ENCODE measurements around the gene EPX. TPM values are rescaled to one million over a fixed set of nuclear protein-coding genes. Genes with fewer than 3 reads are reported as not detected.

EPX gene
- total and polyA plus RNA-seq, 2 donors from 2014 or later: 0.19 TPM; not detected in 1

DNA sequence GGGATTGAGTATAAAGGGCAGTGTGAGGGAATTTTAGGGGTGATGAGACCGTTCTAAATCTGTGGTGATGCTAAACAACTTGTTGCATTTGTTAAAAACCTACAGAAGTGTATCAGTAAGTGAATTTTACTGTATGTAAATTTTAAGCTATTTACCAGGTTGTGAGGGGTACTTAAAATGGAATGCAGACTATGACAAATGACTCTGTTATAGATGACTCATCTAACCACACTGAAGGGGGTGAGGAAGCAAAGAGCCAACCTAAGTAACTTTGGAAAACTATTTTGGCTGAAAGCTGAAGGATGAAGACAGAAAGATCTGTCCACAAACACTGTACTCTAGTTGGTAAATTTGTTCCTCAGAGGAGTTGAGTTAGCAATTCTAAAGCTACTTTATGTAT is 31.8 kb downstream of the EPX start:
- no peak overlapping the region for H3K27ac ChIP-seq (ENCODE audit: low read depth in 2 of 2, low read length in 2 of 2)
- H3K27me3 ChIP-seq (ENCODE audit: control insufficient read depth, insufficient read depth, low read length): no peaks in the 10 kb centered on the region
- intact Hi-C loops (cut with DNase I): no loop called here
- H3K9ac ChIP-seq (ENCODE audit: low read length in 3 of 3): no peak overlapping the region
- FAIRE-seq: no peak
- no peaks in the 10 kb centered on the region for H3K9me3 ChIP-seq (ENCODE audit: control insufficient read depth in 2 of 3, insufficient read depth in 1 of 3, low read length in 3 of 3)
- H3K4me1 ChIP-seq (ENCODE audit: control insufficient read depth in 2 of 3, insufficient read depth in 2 of 3, low read depth in 1 of 3, low read length in 3 of 3): peaks cover 0 to 3% (median 0%) of the 10 kb centered on the region in 3 donors
- no peak overlapping the region for H3K4me3 ChIP-seq (ENCODE audit: low read length in 3 of 3)
- TF ChIP-seq, protein P1, sequence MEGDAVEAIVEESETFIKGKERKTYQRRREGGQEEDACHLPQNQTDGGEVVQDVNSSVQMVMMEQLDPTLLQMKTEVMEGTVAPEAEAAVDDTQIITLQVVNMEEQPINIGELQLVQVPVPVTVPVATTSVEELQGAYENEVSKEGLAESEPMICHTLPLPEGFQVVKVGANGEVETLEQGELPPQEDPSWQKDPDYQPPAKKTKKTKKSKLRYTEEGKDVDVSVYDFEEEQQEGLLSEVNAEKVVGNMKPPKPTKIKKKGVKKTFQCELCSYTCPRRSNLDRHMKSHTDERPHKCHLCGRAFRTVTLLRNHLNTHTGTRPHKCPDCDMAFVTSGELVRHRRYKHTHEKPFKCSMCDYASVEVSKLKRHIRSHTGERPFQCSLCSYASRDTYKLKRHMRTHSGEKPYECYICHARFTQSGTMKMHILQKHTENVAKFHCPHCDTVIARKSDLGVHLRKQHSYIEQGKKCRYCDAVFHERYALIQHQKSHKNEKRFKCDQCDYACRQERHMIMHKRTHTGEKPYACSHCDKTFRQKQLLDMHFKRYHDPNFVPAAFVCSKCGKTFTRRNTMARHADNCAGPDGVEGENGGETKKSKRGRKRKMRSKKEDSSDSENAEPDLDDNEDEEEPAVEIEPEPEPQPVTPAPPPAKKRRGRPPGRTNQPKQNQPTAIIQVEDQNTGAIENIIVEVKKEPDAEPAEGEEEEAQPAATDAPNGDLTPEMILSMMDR (IDR thresholded peaks at IDR 0.05; ENCODE audit: borderline replicate concordance, extremely low read depth, insufficient read depth): no peak
- H3K36me3 ChIP-seq (ENCODE audit: control insufficient read depth in 2 of 3, insufficient read depth in 3 of 3, low read length in 3 of 3): no peaks in the 10 kb centered on the region
- no peak for DNase-seq

DNA sequence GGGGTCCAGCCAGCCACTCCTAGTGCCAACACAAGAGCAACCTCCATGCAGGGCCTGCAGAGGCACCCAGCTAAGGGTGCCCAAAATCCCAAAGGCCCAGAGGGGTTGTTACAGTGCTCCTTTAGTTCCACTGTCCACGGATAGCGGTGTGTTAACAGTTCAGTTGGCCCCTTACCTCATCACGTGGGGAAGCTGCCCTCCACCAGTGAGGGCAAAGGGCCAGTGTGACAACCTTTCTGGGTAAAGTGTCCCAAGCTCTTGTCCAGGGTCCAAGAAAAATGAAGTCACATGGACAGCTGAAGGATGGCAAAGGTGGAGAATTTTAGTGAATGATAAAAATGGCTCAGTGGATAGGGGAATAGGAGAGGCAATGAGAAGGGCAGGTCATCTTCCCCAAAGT is 35.2 kb downstream of the EPX start:
- Histone ChIP-seq H3K9ac (ENCODE audit: low read length in 3 of 3) (no peak overlapping the region), H3K9me3 (ENCODE audit: control insufficient read depth in 2 of 3, insufficient read depth in 1 of 3, low read length in 3 of 3) (no peaks in the 10 kb centered on the region), H3K27me3 (ENCODE audit: control insufficient read depth, insufficient read depth, low read length) (no peaks in the 10 kb centered on the region), H3K27ac (ENCODE audit: low read depth in 2 of 2, low read length in 2 of 2) (no peak overlapping the region), H3K4me1 (ENCODE audit: control insufficient read depth in 2 of 3, insufficient read depth in 2 of 3, low read depth in 1 of 3, low read length in 3 of 3) (peaks cover 0 to 2% (median 0%) of the 10 kb centered on the region in 3 donors), H3K36me3 (ENCODE audit: control insufficient read depth in 2 of 3, insufficient read depth in 3 of 3, low read length in 3 of 3) (no peaks in the 10 kb centered on the region), H3K4me3 (ENCODE audit: low read length in 3 of 3) (no peak overlapping the region)
- DNase-seq (no peak), FAIRE-seq (no peak)
- intact Hi-C loops (cut with DNase I): no loop called here
- TF ChIP-seq, protein P1 (IDR thresholded peaks at IDR 0.05; ENCODE audit: borderline replicate concordance, extremely low read depth, insufficient read depth): no peak

DNA sequence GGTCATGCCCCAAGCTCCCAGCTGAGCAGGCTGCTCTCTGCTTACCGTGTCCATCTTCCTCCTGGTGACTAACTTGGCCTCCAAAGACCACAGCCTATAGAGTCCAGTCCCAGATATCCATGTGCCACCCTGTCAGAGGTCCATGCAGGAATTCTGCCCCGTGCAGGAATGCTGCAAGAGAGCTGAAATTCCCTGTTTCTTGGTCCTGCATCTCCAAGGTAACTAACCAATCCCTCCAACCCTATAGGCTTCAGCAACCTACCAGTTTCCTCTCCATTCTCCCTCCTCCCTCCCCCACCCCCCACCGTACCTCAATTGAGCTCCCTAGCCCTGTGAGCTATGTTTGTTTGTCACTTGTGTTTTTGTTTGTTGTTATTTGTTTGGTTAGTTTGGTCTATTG is 36.2 kb downstream of the EPX start:
- no peak for DNase-seq
- intact Hi-C loops (cut with DNase I): no loop called here
- Histone ChIP-seq H3K4me3 (ENCODE audit: low read length in 3 of 3) (no peak overlapping the region), H3K27ac (ENCODE audit: low read depth in 2 of 2, low read length in 2 of 2) (no peak overlapping the region), H3K4me1 (ENCODE audit: control insufficient read depth in 2 of 3, insufficient read depth in 2 of 3, low read depth in 1 of 3, low read length in 3 of 3) (peaks cover 0 to 2% (median 0%) of the 10 kb centered on the region in 3 donors), H3K9ac (ENCODE audit: low read length in 3 of 3) (no peak overlapping the region), H3K36me3 (ENCODE audit: control insufficient read depth in 2 of 3, insufficient read depth in 3 of 3, low read length in 3 of 3) (no peaks in the 10 kb centered on the region), H3K9me3 (ENCODE audit: control insufficient read depth in 2 of 3, insufficient read depth in 1 of 3, low read length in 3 of 3) (no peaks in the 10 kb centered on the region), H3K27me3 (ENCODE audit: control insufficient read depth, insufficient read depth, low read length) (no peaks in the 10 kb centered on the region)
- TF ChIP-seq, protein P1 (IDR thresholded peaks at IDR 0.05; ENCODE audit: borderline replicate concordance, extremely low read depth, insufficient read depth): no peak
- no peak for FAIRE-seq

DNA sequence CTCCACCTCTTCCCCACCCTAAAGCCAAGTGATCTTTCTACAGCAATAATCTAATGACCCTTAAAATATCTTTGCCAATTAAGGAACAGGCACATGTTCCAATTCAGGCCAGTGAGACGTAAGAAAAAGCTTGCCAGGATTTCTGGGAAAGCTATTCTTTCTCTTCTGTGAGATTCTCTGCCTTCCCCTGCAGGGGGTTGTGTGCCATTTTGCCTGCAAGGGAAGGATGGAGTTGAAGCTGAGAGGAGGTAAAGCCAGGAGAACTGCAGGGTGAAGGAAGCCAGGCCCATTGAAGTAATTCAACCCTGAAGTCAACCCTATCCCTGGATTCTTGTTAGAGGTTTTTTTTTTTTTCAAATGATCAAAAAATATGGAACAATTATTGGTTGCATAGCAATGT is 36.9 kb downstream of the EPX start:
- H3K4me1 ChIP-seq (ENCODE audit: control insufficient read depth in 2 of 3, insufficient read depth in 2 of 3, low read depth in 1 of 3, low read length in 3 of 3): peaks cover 0 to 2% (median 0%) of the 10 kb centered on the region in 3 donors
- H3K27me3 ChIP-seq (ENCODE audit: control insufficient read depth, insufficient read depth, low read length): no peaks in the 10 kb centered on the region
- H3K9me3 ChIP-seq (ENCODE audit: control insufficient read depth in 2 of 3, insufficient read depth in 1 of 3, low read length in 3 of 3): no peaks in the 10 kb centered on the region
- DNase-seq (no peak), FAIRE-seq (no peak)
- H3K4me3 ChIP-seq (ENCODE audit: low read length in 3 of 3): no peak overlapping the region
- H3K27ac ChIP-seq (ENCODE audit: low read depth in 2 of 2, low read length in 2 of 2): no peak overlapping the region
- intact Hi-C loops (cut with DNase I): no loop called here
- H3K9ac ChIP-seq (ENCODE audit: low read length in 3 of 3): no peak overlapping the region
- TF ChIP-seq, protein P1 (IDR thresholded peaks at IDR 0.05; ENCODE audit: borderline replicate concordance, extremely low read depth, insufficient read depth): no peak
- no peaks in the 10 kb centered on the region for H3K36me3 ChIP-seq (ENCODE audit: control insufficient read depth in 2 of 3, insufficient read depth in 3 of 3, low read length in 3 of 3)

All from kidney (tissue), 14 donors.